Activated naive CD4-positive, alpha-beta T cell treated with Interleukin-2 at 50 U/mL for 16 hours (primary cell): ENCODE data around the gene GPX6.
A peak's percentile ranks its signal among the peaks of the same experiment; 100 is the strongest.
"Not testable (repeated sequence)": the region's sequence is repeated elsewhere in the genome, so short reads cannot be mapped to it uniquely, and the experiment has no call there.

Source experiments
- DNase-seq: peaks from one replicate; pipeline ENCODE4 v3.0.0-alpha.2; 2020

GPX6 gene, protein sequence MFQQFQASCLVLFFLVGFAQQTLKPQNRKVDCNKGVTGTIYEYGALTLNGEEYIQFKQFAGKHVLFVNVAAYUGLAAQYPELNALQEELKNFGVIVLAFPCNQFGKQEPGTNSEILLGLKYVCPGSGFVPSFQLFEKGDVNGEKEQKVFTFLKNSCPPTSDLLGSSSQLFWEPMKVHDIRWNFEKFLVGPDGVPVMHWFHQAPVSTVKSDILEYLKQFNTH

DNA sequence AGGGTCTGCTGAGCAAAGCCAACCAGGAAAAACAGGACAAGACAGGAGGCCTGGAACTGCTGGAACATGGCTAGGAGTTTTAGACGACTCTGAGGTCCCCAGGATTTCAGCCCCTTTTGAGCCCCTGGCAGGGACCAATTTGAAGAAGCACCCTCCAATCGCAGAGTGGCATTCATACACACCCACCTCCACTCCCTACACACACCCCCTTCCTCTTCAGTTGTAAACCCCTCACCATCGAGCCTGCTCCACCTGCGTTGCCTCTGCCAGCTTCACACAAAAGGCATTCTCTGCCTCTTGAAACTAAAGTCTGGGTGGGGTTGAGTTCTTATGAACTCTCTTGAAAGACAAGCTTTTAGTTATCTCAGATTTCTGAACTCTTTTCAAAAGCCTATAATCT, at the start of gene GPX6:
GPX6 (minus strand) TSS at position 118 of the 400 bp plus-strand sequence; CDS start at position 68, 50 bp downstream.
- DNase-seq: no peak

DNA sequence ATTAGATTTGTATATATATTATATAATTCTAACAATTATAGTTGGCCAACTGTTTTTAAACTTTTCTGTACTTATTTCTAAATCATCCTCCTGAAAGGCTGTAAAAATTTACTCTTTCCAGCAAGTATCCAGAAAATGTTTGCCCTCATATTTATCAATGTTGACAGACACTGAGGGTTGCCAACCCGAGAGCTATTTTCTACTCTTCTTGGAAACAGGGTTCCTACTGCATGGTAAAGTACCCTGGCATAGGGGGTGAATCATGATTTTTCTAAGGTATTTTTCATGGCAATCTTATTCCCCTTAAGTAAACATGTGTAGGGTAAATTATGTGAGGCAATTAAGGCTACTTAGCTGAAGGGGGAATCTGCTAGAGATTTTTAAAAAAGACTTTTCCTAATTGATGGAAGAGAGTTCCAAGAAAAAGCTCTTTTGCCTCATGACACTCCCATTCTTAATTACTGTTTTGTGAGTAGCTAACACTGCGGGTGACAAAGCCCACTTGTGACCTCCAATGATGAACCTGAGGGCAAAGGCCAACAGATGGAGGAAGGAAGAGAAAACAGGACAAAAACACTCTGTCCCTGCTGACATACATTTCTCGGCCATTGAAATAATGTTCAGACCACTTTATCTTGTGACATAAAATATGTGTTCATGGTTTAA, 48.0 kb upstream of the GPX6 start:
- DNase-seq: no peak

DNA sequence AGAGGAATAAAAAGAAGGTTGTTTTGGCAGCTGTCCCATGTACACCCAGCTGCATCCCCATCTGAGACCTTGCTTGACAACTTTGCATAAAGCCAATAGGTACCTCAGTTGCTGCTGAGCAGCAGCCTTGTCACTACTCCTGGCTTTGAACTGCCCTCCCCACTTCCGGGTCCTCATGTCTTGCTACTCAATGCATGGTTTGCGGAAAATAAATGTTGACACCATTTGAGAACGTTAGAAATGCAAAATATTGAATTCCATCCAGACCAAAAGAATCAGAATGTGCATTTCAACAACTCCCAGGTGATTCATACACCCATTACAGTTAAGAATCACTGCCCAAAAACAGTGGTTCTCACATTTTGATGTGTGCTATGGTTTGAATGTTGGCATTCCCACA, 43.0 kb upstream of the GPX6 start:
- no peak for DNase-seq

DNA sequence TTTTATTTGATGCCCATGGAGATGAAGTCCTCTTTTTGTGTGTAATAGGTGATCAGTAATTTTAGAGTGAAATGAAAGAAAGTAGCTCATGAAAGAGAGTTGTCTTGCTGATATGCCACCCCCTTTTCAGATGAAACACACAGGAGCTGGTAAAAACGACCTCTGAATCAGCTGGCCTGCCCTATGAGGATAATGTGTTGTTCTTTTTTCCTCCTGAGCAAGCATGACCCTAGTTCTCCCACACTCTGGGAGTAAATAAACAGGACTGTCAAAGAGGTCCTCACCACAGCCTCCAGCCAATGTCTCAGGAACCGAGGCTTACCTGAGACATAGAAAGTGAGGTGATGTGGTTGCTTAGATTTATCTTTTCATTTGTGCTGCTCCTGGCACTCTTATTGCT, 39.5 kb upstream of the GPX6 start:
- DNase-seq: no peak

DNA sequence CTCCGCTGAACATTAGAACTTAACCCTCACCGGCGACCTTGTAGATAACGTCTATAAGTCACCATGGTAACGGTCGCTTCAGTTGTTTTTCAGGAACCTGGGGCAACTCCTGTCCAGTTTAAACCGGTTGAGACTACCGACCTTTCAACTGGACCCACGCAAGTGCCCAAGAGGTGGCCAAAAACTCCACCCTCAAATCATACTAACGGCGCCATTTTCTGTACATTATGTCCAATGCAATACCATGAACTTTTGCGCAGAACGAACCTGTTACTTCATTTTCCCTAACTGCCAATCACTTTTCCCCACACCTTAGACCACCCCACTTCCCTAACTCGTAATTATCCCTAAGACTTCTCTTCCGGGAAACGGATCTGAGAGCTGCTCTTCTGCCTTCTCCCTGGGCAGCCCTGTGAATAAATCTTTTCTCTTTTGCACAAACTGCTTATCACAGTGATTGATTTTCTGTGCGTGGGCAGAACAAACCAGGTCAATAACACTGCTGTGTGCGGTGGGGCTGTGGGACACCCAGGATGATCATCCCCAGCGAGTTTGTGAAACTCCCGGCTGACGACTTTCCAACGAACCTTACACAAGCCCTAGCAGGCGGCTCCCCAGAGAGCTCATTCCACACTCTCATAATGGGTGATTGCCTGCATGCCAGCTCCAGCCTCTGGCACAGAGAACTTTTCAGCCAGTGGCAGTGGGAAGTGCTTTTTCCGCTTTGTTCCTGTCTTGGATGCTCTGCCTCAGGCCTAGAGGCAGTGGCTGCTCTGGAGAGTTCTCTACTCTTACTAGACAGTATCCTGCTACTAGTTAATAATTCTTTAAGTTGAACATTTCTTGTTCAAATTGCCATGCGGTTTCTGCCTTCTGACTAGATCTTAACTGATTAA, 38.6 kb upstream of the GPX6 start:
- DNase-seq: no peak

DNA sequence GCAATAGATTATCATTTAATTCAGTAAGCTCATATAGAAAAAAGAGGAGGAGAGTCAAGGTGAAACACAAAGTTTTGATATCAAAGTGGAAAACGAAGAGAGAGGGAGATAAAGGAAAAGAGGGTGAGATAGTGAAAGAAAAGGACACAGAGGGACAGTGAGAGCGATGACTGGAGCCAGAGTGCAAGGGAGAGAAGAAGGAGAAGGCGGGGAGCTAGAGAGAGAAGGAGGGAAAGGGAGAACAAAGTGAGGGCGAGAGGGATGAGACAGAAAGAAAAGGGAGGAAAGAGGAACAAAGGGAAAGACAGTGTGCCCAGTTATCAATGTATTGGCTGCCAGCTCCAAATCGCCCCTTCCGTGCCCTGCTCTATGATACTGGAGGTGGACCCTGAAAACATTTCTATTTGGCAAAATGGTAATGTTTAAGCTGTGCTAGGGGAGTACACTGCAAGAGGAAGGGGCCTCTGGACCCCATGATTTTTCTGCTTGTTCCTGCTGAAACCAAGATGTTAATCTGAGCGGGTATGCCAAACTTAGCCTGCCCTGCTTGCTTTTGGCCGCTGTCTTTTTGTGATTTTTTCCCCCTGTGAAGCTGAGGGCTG, 37.9 kb upstream of the GPX6 start:
- no peak for DNase-seq

DNA sequence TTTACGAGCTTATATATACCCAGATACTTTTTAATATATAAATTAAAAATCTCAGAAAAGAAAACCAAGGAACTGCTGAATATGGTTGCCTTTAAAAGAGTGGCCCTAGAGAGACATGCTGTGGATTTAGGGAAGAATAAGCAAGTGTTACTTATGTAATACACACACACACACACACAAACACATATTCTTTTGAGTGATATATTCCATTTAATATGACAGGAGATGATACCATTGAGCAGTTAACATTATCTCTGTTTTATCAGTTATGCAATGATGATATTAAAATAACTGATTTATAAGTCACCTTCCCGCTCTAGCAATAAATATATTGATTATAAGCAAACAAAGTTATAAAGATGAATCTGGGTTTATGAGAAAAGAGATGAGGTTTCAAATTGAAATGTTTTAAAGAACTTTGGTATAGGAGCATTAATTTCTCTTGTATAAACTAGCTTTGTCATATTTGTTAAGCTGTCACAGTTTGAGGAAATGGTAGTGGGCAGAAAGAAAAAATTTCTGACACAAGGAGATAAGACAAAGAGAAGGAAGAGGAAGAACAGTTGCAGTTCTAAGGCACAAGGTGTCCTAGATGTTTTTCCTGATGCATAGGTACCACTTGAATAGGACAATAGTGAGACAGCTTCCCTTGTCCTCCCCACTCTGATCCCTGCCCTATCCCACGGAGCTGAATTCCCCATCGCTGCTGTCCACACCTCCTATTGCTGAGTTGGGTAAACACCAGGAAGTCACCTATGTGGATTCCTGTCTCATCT, 36.5 kb upstream of the GPX6 start:
- DNase-seq: no peak

DNA sequence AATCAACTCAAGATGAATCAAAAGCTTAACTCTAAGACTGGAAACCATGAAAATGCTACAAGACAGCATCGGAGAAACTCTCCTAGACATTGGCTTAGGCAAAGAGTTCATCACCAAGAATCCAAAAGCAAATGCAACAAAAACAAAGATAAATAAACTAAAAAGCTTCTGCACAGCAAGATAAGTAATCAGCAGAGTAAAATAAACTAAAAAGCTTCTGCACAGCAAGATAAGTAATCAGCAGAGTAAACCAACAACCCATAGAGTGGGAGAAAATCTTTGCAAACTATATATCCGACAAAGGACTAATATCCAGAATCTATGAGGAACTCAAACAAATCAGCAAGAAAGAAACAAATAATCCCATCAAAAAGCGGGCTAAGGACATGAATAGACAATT, 31.4 kb upstream of the GPX6 start:
- not testable (repeated sequence) for DNase-seq

DNA sequence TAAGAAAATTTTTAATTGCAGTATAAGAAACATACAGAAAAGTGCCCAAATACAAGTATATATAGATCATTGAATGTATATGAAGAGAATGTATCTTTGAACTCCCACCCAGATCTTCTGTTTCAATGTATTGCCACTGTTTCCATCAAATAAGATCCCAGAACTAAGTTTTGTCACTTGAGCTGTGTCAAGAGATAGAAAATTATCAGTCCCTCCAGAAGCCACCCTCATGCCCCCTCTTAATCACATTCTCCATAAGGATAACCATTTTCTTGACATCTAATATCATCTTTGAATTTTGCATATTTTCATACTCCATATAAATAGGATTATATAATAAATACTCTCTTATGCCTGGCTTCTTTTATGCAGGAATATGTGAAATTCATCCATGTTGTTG, 30.4 kb upstream of the GPX6 start:
- no peak for DNase-seq

DNA sequence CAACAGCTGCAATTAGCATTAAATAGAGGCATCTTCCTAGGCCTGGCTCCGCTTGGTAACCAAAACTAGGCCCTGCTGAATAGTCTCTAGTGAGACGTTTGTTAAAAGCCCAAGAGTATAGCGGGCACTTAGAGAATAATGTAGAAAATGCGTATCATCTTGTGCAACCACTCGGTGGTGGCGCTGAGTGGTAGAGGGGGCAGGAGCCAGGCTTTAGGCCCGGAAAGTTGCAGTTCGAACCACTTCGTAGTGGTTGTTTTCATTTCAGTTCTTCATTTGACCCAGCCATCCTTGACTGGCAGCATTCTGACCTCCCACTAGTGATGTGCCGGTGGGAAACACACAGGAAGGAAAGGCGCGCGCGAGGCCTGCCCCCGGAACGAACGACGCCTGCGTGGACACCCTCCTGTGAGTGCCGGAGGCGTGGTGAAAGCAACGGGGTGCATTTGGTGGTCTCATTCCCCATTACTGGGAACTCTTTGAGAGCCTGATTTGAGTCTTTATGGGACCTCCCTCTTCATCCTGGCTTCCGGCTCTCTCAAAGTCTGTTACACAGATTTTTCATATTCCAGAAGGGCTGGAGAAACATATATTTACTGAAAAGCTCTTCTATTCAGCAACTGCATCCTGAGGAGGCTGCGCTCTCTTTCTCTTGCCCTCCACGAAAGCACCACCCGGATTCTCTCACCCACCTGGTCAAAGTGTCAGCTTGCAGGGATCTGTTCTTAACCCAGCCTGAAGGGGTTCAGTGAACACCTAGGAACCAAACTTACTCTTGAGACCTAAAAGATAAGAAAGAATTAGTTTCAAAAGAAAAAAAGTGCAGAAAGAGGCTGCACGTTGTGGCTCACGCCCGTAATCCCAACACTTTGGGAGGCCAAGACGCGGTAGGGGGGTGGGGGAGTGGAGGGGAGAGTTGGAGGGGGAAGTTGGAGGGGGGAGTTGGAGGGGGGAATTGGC, 28.3 kb upstream of the GPX6 start:
- no peak for DNase-seq

DNA sequence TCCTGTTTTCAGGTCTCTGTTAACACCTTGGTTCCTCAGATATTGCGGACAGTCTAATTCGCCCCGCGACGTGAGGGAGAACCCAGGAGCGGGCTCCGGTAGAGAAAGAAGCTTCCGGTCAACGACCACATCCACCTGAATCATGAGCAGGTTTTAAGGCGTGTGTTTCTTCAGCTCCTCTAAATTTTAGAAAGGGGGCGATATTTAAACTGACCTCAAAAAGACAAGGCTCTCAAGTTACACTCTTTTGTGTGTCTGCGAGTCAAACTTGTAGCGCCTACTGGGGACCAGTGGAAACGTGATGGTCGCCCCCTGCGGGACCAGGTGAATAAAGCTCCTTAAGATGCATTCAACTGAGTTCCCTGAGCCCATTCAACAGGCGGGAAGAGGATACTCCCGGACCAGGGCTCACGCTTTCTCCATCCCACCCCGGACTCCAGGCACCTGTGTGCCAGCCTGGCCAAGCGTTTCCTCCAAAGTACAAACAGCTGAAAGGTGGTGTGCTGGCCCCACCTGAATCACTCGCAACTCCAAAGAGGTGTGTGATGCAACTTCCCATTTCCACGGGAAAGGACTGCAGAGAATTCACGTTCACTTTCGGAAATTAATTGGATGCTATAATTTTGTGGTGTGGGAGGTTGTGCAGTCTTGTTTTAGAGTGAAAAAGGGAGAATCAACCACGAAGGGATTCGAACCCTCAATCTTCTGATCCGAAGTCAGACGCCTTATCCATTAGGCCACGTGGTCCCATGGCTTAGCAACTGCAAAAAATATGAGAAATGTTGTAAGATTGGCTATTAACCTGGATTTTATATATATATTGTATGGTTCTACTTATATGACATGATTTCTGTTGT, 27.1 kb upstream of the GPX6 start:
- peak; percentile 45 for DNase-seq

DNA sequence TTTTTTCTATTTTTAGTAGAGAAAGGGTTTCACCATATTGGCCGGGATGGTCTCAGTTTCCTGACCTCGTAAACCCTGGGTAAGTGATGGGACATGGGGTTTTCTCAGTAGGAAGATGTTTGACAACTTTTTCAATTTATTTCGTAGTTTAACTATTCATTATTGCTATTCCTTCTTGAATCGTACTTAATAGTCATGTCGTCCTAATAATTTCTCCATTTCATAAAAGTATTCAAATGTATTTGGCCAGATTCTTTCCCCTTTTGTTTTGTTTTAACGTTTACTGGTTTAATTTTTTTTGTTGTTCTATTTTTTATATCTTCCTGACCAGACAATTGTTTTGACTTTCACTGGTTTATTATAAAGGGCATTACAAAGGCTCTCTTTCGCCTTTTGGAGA, 26.4 kb upstream of the GPX6 start:
- no peak for DNase-seq

DNA sequence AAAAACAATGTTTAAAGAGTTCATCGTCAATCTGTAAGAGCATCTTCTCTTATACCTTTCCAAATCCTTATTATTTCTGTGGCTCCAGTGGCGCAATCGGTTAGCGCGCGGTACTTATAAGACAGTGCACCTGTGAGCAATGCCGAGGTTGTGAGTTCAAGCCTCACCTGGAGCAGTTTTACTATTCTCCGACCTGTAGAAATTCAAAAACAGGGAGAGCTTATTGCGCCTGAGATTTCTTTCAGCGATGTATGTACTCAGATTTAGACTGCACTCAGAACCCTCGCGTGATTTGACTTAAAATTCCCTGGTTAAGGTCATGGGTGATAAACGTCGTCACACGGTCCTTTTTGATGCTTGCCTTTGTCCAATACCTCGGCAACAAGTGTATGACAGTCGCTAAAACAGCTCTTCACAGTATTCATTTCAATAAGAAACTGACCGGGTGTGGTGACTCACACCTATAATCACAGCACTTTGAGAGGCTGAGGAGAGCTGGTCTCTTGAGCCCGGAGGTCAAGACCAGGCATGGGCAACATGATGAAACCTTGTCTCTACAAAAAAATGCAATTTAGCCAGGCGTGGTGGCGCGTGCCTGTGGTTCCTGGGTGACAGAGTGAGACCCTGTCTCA, 22.0 kb upstream of the GPX6 start:
- no peak for DNase-seq

DNA sequence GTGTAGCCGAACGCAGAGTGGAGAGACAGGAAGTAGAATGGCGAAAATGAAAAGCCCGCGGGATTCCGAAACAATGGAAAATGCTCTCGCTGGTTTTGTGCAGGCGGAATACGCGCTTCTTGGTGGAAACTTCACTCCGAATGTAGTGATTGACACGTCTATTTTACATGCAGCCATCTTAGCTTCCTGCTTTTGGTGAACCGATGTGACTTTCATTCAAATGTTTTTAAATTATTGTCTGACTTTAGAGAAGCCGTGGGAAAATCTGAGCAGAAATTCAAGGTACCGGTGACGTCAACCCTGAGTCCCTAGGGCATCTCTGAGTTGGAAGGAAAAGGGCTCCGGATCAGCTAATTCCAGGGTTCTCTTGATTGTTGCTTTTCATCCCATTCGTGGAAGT, 21.5 kb upstream of the GPX6 start:
- no peak for DNase-seq

DNA sequence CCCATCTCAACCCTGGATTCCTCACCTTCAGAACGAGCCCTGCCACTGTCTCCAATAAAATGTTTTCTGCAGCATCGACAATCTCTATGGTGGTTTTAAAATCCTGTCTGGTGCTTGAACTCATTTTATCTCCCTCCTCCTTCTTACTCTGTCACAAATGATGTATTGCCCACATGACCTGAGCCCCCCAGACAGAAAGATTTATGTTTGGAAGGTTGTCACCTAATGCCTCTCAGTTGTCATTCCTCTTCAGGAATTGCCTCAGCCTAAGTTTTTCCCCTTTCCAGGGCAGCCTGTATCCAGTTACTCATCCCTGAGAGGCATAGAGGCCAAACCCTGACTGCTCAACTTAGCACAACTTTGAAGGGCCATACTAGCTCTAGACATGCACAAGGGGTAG, 19.3 kb upstream of the GPX6 start:
- DNase-seq: no peak

DNA sequence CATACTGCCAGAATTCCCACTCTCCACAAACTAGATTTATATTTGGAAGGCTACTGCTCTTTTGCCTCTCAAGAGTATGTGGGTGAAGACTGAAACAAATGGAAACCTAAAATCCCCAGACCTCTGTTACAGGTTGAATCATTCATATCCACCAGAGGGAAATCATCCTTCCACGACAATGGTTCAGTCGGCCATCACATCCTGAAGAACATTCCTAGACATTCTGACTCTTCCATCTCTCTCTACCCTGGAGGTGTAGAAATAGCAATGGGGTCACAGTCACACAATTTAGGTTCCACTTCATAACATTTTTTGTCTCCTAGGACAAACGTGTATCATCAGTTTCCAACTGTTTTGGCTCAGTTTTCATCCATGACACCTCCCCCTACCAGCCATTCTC, 18.7 kb upstream of the GPX6 start:
- DNase-seq: no peak

DNA sequence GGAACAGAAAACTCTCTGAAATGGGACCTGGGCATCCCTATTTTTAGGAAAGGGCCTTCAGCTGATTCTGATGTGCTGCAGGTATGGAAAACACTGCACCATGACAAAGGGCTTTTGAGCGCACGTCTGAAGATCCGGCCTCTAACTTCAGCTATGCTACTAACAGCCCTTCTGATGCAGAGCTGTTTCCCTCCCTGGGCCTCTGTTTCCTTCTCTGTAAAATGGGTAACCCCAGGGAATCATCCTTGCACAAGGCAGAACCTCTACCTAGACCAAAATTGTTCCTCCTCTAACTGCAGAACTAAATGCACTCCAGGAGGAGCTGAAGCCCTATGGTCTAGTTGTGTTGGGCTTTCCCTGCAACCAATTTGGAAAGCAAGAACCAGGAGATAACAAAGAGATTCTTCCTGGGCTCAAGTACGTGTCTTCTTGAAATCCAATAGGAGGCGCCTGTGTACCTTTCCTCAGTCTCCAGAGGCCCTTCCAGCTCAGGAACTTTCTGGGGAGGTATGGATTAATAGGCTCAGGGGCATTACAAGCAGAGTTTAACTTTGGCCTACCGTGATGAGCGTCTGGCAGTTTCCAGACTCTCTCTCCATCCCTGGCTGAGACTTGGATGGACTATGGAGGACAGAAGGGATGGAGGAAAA, 16.0 kb upstream of the GPX6 start:
- DNase-seq: no peak

DNA sequence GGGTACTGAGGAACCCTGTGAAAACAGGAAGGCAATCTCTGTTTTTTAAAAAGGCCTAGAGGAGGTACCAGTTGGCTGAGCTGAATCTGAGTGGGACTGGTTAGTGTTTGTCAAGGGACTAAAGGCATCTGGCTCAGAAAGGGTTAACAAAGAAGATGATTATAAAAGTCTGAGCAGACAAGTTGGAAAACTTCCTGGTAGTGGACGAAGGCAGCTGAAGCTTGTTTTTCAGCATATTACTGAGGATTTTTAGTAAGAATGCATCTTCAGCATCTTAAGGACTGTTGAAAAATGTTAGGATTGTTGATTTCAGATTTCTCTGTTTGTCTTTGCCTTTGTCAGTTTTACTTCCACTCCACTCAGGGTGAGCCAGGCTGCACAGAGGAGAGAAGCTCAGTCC, 15.2 kb upstream of the GPX6 start:
- DNase-seq: no peak

DNA sequence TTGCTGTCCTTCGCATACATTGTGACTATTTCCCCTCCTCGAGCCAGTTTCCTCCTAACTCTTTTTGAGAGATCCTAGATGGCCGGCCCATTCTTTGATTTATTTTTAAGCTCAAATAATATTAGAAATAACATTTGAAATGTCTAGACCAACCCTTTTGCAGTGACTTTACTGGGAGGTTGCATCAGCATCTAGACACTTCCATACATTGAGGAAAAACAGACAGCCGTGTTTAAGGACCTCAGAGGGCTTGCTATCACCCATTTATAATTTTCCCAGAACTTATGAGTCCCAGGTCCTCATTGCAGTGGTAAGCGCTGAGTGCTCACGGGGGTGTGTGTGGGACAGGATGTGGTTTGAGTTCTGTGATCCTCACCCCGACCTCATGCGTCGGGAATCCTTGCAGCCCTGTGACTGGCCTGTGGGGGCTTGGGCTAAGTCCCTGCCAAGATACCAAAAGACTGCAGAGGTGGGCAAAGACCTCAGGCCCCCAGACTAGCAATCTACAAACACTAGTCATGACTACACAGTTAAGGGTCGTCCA, 10.0 kb upstream of the GPX6 start, which contains the start of gene GPX5:
GPX5 (plus strand) TSS at position 386 of the 544 bp plus-strand sequence; CDS start at position 519, 133 bp downstream.
- no peak for DNase-seq
